Neural crest cell (in vitro differentiated cells): Measurements from ENCODE around the gene SH2D7. TPM values are rescaled to one million over a fixed set of nuclear protein-coding genes. Genes with fewer than 3 reads are reported as not detected.

Experiments used
- DNase-seq: peaks from one replicate; pipeline ENCODE4 v3.0.0; 2021; ENCODE audit warnings: low read depth, mixed read lengths, low spot score
- H3K27ac Mint-ChIP-seq: one replicate; pipeline ENCODE4 v1.8.0; 2021; ENCODE audit warnings: mild to moderate bottlenecking, mixed read lengths; ENCODE audit not compliant: unreplicated experiment
- H3K27me3 Mint-ChIP-seq: 2 replicates; pipeline ENCODE4 v1.8.0; 2021; ENCODE audit warnings: low read depth, mild to moderate bottlenecking, mixed read lengths
- H3K36me3 Mint-ChIP-seq: 2 replicates; pipeline ENCODE4 v1.8.0; 2021; ENCODE audit warnings: low read depth, mild to moderate bottlenecking, mixed read lengths
- H3K4me1 Mint-ChIP-seq: 2 replicates; pipeline ENCODE4 v1.8.0; 2021; ENCODE audit warnings: mixed read lengths
- H3K4me3 Mint-ChIP-seq: one replicate; pipeline ENCODE4 v1.8.0; 2021; ENCODE audit warnings: mild to moderate bottlenecking, mixed read lengths
- H3K9me3 Mint-ChIP-seq: 2 replicates; pipeline ENCODE4 v1.8.0; 2021; ENCODE audit warnings: mixed read lengths
- total RNA-seq: library from RNA; stranded (reverse); gene quantifications from 2 replicates; pipeline ENCODE4 v1.2.1, GENCODE V29; 2021
- TF ChIP-seq, protein P1 (sequence below): fragments of 200-600 bp; sonication (generic); conservative IDR thresholded peaks from 2 replicates; pipeline ENCODE4 v1.5.0; 2021; ENCODE audit warnings: antibody characterized with exemption, mild to moderate bottlenecking

The SH2D7 gene
- total RNA-seq, 1 donor from 2014 or later: not detected

DNA sequence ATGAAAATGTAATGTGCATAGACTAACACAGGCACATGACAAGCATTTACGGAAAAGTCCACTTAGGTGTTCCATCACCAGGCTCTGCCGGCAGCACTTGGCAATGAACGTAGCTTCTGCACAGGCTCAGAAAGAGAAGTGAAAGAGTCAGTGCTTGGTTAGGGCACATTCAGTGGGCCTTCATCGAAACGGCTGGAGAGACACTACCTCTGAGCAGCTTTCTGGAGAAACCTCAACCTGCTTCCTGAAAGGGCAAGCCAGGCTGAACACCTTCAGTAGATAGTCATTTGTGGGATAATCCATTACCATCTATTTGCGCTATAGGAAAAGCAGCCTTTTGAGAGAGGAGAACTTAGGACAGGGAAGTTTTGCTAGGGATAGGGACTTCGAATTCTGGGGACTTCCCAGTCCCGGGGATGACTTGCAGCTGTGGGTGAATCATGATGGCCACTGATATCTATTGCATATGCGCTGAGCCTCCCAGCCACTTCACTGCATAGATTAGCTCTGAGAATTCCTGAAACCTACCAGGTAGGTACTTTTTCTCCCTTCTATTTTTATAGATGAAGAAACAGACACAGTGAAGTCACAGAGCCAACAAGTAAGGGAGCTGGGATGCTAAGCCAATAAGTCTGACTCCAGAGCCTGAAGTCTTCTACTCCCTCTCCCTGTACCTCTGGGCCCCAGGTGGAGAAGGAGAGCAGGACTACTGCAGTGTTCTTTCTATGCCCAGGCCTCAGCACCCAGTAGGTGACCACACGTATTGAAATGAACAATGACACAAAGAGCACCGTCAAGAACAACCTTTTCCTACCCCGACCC is 4.2 kb upstream of the SH2D7 start:
- no peak for DNase-seq
- H3K27ac Mint-ChIP-seq: no peak overlapping the region

DNA sequence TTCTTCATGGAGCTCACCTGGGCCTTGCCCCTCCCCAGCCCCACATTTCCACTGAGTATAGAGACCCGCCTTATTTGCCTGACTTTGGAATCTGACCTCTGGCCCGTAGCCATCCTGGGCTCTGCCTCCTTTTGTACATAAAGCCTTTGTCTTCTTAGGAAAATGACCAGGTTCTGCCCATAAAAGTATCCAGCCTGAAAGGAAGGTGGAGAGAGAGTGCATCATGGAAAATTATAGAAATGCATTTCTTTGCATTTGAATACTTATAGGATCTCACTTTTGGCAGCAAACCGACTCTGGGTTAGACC is 3.6 kb upstream of the SH2D7 start:
- H3K9me3 Mint-ChIP-seq: no peaks in the 10 kb centered on the region
- H3K4me3 Mint-ChIP-seq: no peak overlapping the region
- no peaks in the 10 kb centered on the region for H3K27me3 Mint-ChIP-seq
- TF ChIP-seq, protein P1, sequence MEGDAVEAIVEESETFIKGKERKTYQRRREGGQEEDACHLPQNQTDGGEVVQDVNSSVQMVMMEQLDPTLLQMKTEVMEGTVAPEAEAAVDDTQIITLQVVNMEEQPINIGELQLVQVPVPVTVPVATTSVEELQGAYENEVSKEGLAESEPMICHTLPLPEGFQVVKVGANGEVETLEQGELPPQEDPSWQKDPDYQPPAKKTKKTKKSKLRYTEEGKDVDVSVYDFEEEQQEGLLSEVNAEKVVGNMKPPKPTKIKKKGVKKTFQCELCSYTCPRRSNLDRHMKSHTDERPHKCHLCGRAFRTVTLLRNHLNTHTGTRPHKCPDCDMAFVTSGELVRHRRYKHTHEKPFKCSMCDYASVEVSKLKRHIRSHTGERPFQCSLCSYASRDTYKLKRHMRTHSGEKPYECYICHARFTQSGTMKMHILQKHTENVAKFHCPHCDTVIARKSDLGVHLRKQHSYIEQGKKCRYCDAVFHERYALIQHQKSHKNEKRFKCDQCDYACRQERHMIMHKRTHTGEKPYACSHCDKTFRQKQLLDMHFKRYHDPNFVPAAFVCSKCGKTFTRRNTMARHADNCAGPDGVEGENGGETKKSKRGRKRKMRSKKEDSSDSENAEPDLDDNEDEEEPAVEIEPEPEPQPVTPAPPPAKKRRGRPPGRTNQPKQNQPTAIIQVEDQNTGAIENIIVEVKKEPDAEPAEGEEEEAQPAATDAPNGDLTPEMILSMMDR: no peak
- H3K27ac Mint-ChIP-seq: no peak overlapping the region
- H3K36me3 Mint-ChIP-seq: no peaks in the 10 kb centered on the region
- no peak for DNase-seq
- H3K4me1 Mint-ChIP-seq: peaks cover 4% of the 10 kb centered on the region

More for the DNA sequence above, 4.2 kb upstream of the SH2D7 start:
- Mint-ChIP-seq H3K27me3 (no peaks in the 10 kb centered on the region), H3K9me3 (no peaks in the 10 kb centered on the region), H3K36me3 (no peaks in the 10 kb centered on the region), H3K4me3 (no peak overlapping the region), H3K4me1 (peaks cover 4% of the 10 kb centered on the region)
- TF ChIP-seq, protein P1: no peak

DNA sequence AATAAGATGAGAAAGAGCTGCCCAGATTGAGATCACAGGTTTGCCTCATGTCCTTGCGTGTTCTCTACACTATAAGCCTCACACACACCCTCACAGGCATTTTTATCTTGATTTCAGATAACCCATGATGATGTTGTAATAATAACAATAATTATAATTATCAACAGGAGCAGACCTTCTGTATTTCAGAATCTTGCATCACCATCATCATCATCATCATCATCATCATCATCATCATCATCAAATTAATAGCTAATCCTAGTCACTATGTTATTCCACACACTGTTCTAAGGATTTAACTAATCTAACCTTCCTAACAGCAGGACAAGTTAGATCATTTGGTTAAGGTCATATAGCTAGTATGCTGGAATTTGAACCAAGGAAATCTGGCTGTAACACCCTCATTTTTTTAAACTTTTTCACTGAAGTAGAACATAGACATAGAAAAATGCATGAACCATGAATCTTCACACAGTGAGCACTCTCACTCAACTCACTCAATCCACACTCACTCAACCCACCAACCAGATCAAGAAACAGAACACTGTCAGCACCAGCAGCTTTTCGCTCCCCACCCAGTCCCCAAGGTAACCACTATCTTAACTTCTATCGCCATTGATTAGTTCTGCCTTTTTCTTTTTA is 1.8 kb upstream of the SH2D7 start:
- peaks cover 2% of the 10 kb centered on the region for H3K27me3 Mint-ChIP-seq
- no peaks in the 10 kb centered on the region for H3K36me3 Mint-ChIP-seq
- TF ChIP-seq, protein P1: no peak
- no peaks in the 10 kb centered on the region for H3K9me3 Mint-ChIP-seq
- peaks cover 4% of the 10 kb centered on the region for H3K4me1 Mint-ChIP-seq
- H3K4me3 Mint-ChIP-seq: no peak overlapping the region
- peak overlapping the region; percentile 14 for H3K27ac Mint-ChIP-seq
- DNase-seq: no peak

DNA sequence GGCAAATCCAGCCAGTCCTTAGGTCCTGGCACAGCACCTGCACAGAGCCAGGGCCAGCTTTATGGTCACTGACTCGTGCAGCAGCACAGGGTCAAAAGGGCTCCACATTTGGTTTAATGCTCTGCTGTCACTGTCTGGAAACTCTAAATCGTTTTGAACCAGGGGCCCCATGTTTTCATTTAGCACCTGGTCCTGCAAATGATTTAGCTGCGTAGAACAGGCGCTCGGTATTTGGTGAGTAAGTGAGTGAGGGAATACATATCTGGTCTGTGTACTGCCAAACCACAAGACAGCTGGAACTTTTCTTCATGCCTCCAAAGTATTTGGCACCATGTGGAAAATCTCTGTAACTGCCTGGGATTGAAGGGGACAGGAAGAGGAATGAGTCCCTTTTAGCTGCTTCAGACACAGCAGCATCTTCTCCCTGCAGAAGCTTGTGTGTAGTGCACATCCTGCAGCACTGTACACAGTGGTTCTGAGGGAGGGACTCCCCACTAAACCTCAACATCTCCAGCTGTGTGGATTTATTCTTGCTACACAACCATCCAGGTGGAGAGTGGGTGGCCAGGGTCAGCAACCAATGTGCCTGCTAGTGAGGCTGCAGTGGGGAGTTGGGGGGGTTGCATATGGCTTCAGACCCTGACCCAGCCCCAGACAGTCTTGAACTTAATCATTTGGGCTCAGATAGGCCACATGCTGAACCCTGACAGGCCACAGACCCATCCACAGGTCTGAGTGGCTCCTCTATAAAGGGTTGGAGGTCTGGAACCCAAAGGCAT is 1.1 kb downstream of the SH2D7 start:
- Mint-ChIP-seq H3K4me3 (no peak overlapping the region), H3K36me3 (no peaks in the 10 kb centered on the region), H3K27ac (no peak overlapping the region), H3K4me1 (peaks cover 4% of the 10 kb centered on the region), H3K9me3 (no peaks in the 10 kb centered on the region), H3K27me3 (peaks cover 2% of the 10 kb centered on the region)
- no peak for DNase-seq
- TF ChIP-seq, protein P1: no peak

DNA sequence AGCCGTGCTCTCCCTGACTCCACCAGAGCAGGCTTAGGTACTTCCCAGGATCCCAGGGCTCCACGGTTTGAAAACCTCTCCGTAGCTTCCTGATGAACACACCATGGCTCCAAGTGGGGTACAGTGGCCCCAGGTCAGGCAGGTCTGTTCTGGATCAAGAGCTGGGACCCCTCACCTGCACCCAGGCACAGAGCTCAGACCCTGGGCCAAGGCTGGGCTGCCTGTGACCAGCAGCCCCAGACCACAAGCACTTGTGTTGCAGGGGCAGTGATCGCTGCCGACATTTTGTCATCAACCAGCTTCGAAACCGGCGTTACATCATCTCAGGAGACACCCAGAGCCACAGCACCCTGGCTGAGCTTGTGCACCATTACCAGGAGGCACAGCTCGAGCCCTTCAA is 5.3 kb downstream of the SH2D7 start:
- Mint-ChIP-seq H3K27ac (peak overlapping the region; percentile 12), H3K4me3 (no peak overlapping the region)

More for the DNA sequence above, 5.3 kb downstream of the SH2D7 start:
- H3K4me1 Mint-ChIP-seq: no peaks in the 10 kb centered on the region
- TF ChIP-seq, protein P1: no peak
- no peak for DNase-seq
- peaks cover 2% of the 10 kb centered on the region for H3K27me3 Mint-ChIP-seq
- H3K9me3 Mint-ChIP-seq: no peaks in the 10 kb centered on the region
- no peaks in the 10 kb centered on the region for H3K36me3 Mint-ChIP-seq
